ENCODE results near the gene S100A3.

DNA sequence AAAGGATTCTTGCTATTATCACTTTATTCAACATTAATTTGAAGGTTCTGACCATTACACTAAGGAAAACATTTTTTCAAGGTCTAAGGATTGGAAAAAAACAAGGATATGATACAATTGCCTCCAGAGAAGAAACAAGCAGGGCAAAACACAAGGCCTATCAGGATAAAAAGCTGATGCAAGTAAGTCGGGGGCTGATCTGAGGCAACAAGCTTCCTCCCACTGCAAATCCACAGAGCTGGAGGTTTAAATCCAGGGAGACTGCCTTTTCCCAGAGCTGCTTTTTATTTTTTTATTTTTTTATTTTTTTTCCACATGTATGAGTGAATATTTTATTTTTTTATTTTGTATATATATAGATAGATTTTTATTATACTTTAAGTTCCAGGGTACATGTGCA, 35.9 kb upstream of the S100A3 start:
- TF ChIP-seq RAD21 (conservative IDR thresholded peaks at IDR 0.05 in 1 of 2, IDR thresholded peaks at IDR 0.05 in 1 of 2) (no peak), CHD4 (IDR thresholded peaks at IDR 0.05; ENCODE audit: borderline replicate concordance) (no peak), RFX5 (IDR thresholded peaks at IDR 0.05) (no peak), POLR2A (IDR thresholded peaks at IDR 0.05; ENCODE audit: low read length) (no peak)
- TF ChIP-seq, protein P1, sequence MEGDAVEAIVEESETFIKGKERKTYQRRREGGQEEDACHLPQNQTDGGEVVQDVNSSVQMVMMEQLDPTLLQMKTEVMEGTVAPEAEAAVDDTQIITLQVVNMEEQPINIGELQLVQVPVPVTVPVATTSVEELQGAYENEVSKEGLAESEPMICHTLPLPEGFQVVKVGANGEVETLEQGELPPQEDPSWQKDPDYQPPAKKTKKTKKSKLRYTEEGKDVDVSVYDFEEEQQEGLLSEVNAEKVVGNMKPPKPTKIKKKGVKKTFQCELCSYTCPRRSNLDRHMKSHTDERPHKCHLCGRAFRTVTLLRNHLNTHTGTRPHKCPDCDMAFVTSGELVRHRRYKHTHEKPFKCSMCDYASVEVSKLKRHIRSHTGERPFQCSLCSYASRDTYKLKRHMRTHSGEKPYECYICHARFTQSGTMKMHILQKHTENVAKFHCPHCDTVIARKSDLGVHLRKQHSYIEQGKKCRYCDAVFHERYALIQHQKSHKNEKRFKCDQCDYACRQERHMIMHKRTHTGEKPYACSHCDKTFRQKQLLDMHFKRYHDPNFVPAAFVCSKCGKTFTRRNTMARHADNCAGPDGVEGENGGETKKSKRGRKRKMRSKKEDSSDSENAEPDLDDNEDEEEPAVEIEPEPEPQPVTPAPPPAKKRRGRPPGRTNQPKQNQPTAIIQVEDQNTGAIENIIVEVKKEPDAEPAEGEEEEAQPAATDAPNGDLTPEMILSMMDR (IDR thresholded peaks at IDR 0.05): no peak

All from A549 (cell line).